ENCODE results near the gene PRMT7. TPM values are rescaled to one million over a fixed set of nuclear protein-coding genes. Genes with fewer than 3 reads are reported as not detected.

The PRMT7 gene
- total and polyA plus RNA-seq, 2 experiments from 2014 or later: 56.6 to 110 TPM

DNA sequence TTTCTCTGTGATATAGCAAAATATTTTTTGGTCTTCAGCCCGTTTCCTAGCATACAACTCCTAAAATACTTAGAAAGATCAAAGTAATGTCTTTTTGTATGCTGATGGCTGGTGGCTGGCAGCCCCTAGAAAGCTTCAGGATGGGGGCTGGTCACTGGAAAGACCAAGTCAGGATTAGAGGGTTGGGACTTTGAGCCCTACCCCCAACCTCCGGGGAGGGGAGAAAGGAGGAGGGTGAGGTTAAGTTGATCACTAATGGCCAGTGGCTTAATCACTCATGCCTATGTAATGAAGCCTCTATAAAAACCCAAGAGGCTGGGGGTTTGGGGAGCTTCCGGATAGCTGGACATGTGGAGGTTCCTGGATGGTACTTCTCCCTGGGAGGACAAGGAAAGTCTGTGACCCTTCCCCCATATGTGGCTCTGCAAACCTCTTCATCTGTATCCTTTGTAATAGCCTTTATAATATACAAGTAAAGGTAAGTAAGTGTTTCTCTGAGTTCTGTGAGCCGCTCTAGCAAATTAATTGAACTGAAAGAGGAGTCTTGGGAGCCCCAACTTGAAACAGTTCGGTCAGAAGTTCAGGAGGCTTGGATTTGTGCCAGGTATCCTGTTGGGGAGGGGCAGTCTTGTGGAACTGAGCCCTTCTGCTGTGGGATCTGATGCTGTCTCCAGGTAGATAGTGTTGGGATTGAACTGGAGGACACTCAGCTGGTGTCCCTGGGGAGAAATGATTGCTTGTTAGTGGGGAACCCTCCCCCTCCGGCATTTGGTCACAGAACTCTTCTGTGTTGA lies 43.0 kb upstream of the PRMT7 start:
- Histone ChIP-seq H3K36me3 (no peaks in the 10 kb centered on the region), H3K9me3 (ENCODE audit: low read depth) (no peaks in the 10 kb centered on the region), H3K4me1 (ENCODE audit: low read depth) (peaks cover 9% of the 10 kb centered on the region), H3K27me3 (no peaks in the 10 kb centered on the region), H3K4me3 (no peak overlapping the region), H3K27ac (no peak overlapping the region)
- TF ChIP-seq, protein P1, sequence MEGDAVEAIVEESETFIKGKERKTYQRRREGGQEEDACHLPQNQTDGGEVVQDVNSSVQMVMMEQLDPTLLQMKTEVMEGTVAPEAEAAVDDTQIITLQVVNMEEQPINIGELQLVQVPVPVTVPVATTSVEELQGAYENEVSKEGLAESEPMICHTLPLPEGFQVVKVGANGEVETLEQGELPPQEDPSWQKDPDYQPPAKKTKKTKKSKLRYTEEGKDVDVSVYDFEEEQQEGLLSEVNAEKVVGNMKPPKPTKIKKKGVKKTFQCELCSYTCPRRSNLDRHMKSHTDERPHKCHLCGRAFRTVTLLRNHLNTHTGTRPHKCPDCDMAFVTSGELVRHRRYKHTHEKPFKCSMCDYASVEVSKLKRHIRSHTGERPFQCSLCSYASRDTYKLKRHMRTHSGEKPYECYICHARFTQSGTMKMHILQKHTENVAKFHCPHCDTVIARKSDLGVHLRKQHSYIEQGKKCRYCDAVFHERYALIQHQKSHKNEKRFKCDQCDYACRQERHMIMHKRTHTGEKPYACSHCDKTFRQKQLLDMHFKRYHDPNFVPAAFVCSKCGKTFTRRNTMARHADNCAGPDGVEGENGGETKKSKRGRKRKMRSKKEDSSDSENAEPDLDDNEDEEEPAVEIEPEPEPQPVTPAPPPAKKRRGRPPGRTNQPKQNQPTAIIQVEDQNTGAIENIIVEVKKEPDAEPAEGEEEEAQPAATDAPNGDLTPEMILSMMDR (IDR thresholded peaks at IDR 0.05; ENCODE audit: low read depth, low read length): no peak
- DNase-seq (ENCODE audit: low read depth in 1 of 2, low spot score in 1 of 2): no peak

DNA sequence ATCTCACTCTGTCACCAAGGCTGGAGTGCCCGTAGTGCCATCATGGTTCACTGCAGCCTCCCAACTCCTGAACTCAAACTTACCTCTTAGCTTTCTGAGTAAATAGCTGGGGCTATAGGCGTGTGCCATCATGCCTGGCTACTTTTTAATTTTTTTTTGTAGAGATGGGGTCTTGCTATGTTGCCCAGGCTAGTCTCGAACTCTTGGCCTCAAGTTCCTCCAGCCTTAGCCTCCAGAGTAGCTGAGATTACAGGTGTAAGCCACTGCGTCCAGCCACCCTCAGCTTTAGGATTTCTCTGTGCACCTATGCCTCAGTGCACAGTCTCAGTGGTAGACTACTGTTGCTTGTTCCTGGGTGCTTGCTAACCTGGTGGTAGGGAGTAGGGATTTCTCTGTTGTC lies 41.0 kb upstream of the PRMT7 start:
- Histone ChIP-seq H3K9me3 (ENCODE audit: low read depth) (no peaks in the 10 kb centered on the region), H3K4me3 (no peak overlapping the region), H3K36me3 (no peaks in the 10 kb centered on the region), H3K27me3 (no peaks in the 10 kb centered on the region), H3K4me1 (ENCODE audit: low read depth) (peaks cover 9% of the 10 kb centered on the region), H3K27ac (no peak overlapping the region)
- TF ChIP-seq, protein P1 (IDR thresholded peaks at IDR 0.05; ENCODE audit: low read depth, low read length): no peak
- no peak for DNase-seq (ENCODE audit: low read depth in 1 of 2, low spot score in 1 of 2)

DNA sequence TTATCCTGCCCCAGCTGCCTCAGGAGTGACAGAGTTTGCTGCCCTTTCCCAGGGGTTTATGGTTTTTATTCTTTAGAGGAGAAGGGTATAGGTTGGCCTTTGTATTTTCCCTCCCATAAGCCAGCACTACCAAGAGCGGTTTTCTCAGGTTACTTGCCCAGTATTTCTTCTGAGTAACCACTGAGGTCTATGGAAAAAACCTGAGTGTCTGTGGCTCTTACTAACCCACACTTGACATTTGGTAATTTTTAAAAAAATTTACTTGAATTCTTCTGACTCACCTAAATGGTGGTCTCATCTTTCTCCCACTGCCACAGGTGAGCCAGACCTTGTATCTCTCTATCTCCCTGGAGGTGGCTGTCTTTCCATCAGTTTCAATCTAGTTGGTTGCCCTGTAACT lies 40.5 kb upstream of the PRMT7 start:
- no peak for DNase-seq (ENCODE audit: low read depth in 1 of 2, low spot score in 1 of 2)
- H3K9me3 ChIP-seq (ENCODE audit: low read depth): no peaks in the 10 kb centered on the region
- TF ChIP-seq, protein P1 (IDR thresholded peaks at IDR 0.05; ENCODE audit: low read depth, low read length): no peak
- no peaks in the 10 kb centered on the region for H3K36me3 ChIP-seq
- H3K27ac ChIP-seq: no peak overlapping the region
- peaks cover 5% of the 10 kb centered on the region for H3K4me1 ChIP-seq (ENCODE audit: low read depth)
- no peak overlapping the region for H3K4me3 ChIP-seq
- no peaks in the 10 kb centered on the region for H3K27me3 ChIP-seq

DNA sequence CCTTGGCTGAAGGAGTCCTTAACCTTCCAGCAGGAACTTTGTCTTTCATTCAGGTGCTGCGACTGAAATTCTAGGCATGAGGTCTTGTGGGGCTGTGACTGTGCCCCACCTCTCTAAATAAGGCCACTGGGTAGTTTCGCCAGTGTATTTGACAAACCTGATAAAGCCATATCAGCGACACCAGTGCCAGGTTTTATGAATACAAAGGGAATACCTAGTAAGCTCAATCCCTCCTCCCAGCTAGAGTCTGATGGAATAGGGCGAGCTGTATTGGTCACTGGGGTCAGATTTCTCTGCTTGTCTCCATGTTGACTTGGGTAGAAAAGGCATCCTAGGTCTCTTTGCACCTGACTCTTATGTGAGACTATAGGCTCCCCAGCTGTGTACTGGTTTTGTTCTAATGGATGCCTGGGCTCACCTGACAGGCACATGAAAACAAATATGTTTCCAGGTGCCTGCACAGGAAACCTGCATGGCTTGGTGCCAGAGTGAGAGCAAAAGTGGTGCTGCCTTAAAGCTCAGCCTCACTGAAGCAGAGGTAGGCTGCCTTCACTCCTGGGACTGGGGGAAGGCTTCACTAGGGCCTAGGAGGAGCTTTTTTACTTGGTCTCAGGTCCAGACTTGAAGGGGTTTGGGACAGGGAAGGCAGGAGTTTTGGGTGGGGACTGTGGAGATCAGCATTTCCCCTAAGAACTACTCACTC lies 38.2 kb upstream of the PRMT7 start:
- DNase-seq (ENCODE audit: low read depth in 1 of 2, low spot score in 1 of 2): no peak

DNA sequence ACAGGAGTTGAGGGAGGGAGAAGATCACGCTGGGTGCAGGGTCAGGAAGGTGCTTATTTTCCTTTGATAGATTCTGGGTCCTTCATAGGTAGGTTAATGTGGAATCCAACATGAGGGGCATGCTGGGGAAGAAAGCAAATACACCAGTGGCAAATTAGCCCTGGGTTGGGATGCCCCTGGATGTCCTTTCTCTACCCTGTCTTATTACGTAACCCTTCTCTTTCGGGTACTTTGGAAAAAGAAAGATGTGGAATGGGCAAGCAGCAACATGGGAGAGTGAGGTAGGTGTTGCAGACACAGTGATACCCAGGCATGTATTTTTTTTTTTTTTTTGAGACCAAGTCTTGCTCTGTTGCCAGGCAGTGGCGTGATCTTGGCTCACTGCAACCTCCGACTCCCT lies 37.4 kb upstream of the PRMT7 start:
- Histone ChIP-seq H3K9me3 (ENCODE audit: low read depth) (no peaks in the 10 kb centered on the region), H3K4me1 (ENCODE audit: low read depth) (peaks cover 7% of the 10 kb centered on the region), H3K27ac (no peak overlapping the region), H3K27me3 (no peaks in the 10 kb centered on the region), H3K36me3 (no peaks in the 10 kb centered on the region), H3K4me3 (no peak overlapping the region)
- DNase-seq (ENCODE audit: low read depth in 1 of 2, low spot score in 1 of 2): no peak
- TF ChIP-seq, protein P1 (IDR thresholded peaks at IDR 0.05; ENCODE audit: low read depth, low read length): no peak

More for the DNA sequence above, 38.2 kb upstream of the PRMT7 start:
- peaks cover 7% of the 10 kb centered on the region for H3K4me1 ChIP-seq (ENCODE audit: low read depth)
- TF ChIP-seq, protein P1 (IDR thresholded peaks at IDR 0.05; ENCODE audit: low read depth, low read length): no peak
- H3K27me3 ChIP-seq: no peaks in the 10 kb centered on the region
- H3K4me3 ChIP-seq: no peak overlapping the region
- H3K27ac ChIP-seq: no peak overlapping the region
- no peaks in the 10 kb centered on the region for H3K9me3 ChIP-seq (ENCODE audit: low read depth)
- no peaks in the 10 kb centered on the region for H3K36me3 ChIP-seq

All from cardiac muscle cell (in vitro differentiated cells and primary cell).